Common myeloid progenitor, CD34-positive (primary cell): ENCODE data around the gene KNTC1.

ENCODE experiments used
- CTCF ChIA-PET: fragments of 350-600 bp; sonication (Branson Sonifier 250); formaldehyde crosslinking; loops from one replicate; lab custom pipeline; 2021; ENCODE audit warnings: antibody characterized with exemption; lab: Charles Lee
- POLR2A ChIA-PET: fragments of 350-600 bp; sonication (Branson Sonifier 250); formaldehyde crosslinking; loops from one replicate; lab custom pipeline; 2021; ENCODE audit warnings: antibody characterized with exemption; lab: Charles Lee
- DNase-seq, 3 donors: peaks; one replicate each; pipeline versions ENCODE4 v3.0.0 to v3.0.0-alpha.2; 2013
- H3K27ac ChIP-seq, 2 experiments: 1 replicate in 1 of 2; 2 replicates in 1 of 2; pipeline ENCODE4 v1.7.0; 2013; ENCODE audit warnings: inconsistent platforms in 2 of 2, low read length in 2 of 2, mild to moderate bottlenecking in 2 of 2, low read depth in 1 of 2, moderate library complexity in 1 of 2; ENCODE audit not compliant: severe bottlenecking in 2 of 2, insufficient read depth in 1 of 2, poor library complexity in 1 of 2
- H3K27me3 ChIP-seq, 5 experiments: replicated peaks in 2 of 5; 1 replicate in 3 of 5; 2 replicates in 2 of 5; pipeline versions ENCODE4 v1.6.1 to v1.7.0; 2013; ENCODE audit warnings: low read length in 4 of 5, mild to moderate bottlenecking in 2 of 5, moderate library complexity in 2 of 5, inconsistent platforms in 1 of 5; ENCODE audit not compliant: insufficient read depth in 5 of 5, control insufficient read depth in 4 of 5
- H3K36me3 ChIP-seq, 4 experiments: 1 replicate in 2 of 4; 2 replicates in 2 of 4; pipeline versions ENCODE4 v1.6.1 to v1.7.0; 2013; ENCODE audit warnings: low read length in 3 of 4, control low read depth in 1 of 4, mild to moderate bottlenecking in 1 of 4; ENCODE audit not compliant: control insufficient read depth in 4 of 4, insufficient read depth in 4 of 4
- H3K4me1 ChIP-seq, 4 experiments: 1 replicate in 3 of 4; 2 replicates in 1 of 4; pipeline versions ENCODE4 v1.6.1 to v1.7.1; 2013; ENCODE audit warnings: low read length in 3 of 4, mild to moderate bottlenecking in 3 of 4, control low read depth in 1 of 4, inconsistent platforms in 1 of 4, moderate library complexity in 1 of 4; ENCODE audit not compliant: control insufficient read depth in 4 of 4, insufficient read depth in 4 of 4; ENCODE audit errors: control extremely low read depth in 1 of 4
- H3K4me3 ChIP-seq, 7 experiments: 1 replicate in 4 of 7; 2 replicates in 3 of 7; pipeline versions ENCODE4 v1.5.1 to v1.7.0; 2013; ENCODE audit warnings: mild to moderate bottlenecking in 7 of 7, low read length in 6 of 7, moderate library complexity in 6 of 7, inconsistent platforms in 2 of 7, low read depth in 2 of 7, control low read depth in 1 of 7; ENCODE audit not compliant: insufficient read depth in 4 of 7, control insufficient read depth in 1 of 7; ENCODE audit errors: extremely low read depth in 1 of 7
- H3K9me3 ChIP-seq, 5 experiments: 1 replicate in 4 of 5; 2 replicates in 1 of 5; pipeline versions ENCODE4 v1.6.1 to v1.7.1; 2013; ENCODE audit warnings: low read length in 4 of 5, mild to moderate bottlenecking in 2 of 5, inconsistent platforms in 1 of 5, low read depth in 1 of 5, moderate library complexity in 1 of 5; ENCODE audit not compliant: control insufficient read depth in 4 of 5, insufficient read depth in 2 of 5; ENCODE audit errors: control extremely low read depth in 1 of 5
- WGBS: methylation state at CpG from one replicate; pipeline ENCODE4 v1.1.5; 2013; ENCODE audit not compliant: insufficient coverage; 5-methylcytosine and 5-hydroxymethylcytosine counted together

Gene KNTC1

DNA sequence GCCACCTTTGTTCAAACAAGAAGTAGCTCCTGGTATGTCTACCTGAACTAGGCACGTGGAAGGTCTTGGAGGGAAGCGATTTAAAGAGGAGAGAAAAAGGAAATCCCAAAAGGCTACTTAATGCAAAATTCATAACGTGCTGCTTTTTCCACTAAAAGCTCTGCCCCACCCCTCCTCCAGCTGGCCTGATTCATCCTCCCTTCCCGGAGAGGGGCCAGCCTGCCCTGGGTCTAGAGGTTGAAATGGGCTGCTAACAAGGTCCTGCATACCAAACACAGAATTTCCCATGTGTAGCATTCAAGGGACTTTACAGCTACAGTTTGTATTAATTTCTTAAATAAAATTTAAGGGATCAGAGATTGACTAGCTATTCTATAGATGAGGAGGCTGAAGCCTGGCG, 83.2 kb downstream of the KNTC1 start:
- H3K9me3 ChIP-seq: no peaks in the 10 kb centered on the region
- H3K27ac ChIP-seq: no peak overlapping the region
- 97% methylated on average over 4 of the region's 5 CpGs for WGBS
- ChIA-PET CTCF (no interaction called here), POLR2A (no interaction called here)
- H3K4me3 ChIP-seq: no peak overlapping the region
- no peak for DNase-seq
- no peaks in the 10 kb centered on the region for H3K27me3 ChIP-seq
- H3K4me1 ChIP-seq: no peaks in the 10 kb centered on the region
- H3K36me3 ChIP-seq: peaks cover 20 to 76% (median 47%) of the 10 kb centered on the region in 4 experiments

GRCh38 chr12:122610911-122611310, 83.9 kb downstream of the KNTC1 start:
- Histone ChIP-seq H3K27ac (no peak overlapping the region), H3K27me3 (no peaks in the 10 kb centered on the region), H3K4me3 (no peak overlapping the region), H3K36me3 (peaks cover 17 to 77% (median 47%) of the 10 kb centered on the region in 4 experiments), H3K9me3 (no peaks in the 10 kb centered on the region), H3K4me1 (no peaks in the 10 kb centered on the region)
- ChIA-PET POLR2A (no interaction called here), CTCF (interaction anchor here (0.7 kb wide), 1 partner anchor 139 kb away, joined by 3 read pairs; no protein-coding TSS in a partner anchor)
- DNase-seq: no peak
- WGBS: 100% methylated on average over 2 of the region's 2 CpGs

GRCh38 chr12:122614839-122615238, 87.8 kb downstream of the KNTC1 start:
- ChIA-PET POLR2A (no interaction called here), CTCF (interaction anchor here (0.5 kb wide), 1 partner anchor 167 kb away, joined by 3 read pairs; no protein-coding TSS in a partner anchor)
- H3K27ac ChIP-seq: no peak overlapping the region
- no peak for DNase-seq
- WGBS: no CpG with 5 or more reads among the region's 1 CpG
- H3K36me3 ChIP-seq: peaks cover 19 to 76% (median 50%) of the 10 kb centered on the region in 4 experiments
- no peaks in the 10 kb centered on the region for H3K27me3 ChIP-seq
- no peaks in the 10 kb centered on the region for H3K9me3 ChIP-seq
- H3K4me3 ChIP-seq: no peak overlapping the region
- H3K4me1 ChIP-seq: no peaks in the 10 kb centered on the region

DNA sequence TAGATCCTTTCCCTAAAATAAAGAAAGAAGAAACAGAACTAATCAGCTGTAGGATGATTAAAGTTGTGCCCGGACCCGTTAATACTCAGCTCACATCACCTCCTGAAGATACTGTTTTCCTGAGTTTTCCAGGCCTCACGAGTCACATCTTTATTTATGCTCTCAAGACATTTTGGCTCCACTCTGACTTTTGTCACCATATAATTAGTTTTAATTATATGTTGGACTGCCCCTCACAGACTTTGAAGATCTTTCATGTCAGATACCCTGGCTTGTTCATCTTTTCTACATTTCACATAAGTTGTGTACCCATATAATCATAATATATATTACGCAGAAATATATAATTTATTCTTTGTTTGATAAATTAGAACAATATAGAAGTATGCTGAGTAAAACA, 88.7 kb downstream of the KNTC1 start:
- no peak for DNase-seq
- no peak overlapping the region for H3K27ac ChIP-seq
- WGBS: 50% methylated on average over 2 of the region's 4 CpGs
- H3K4me1 ChIP-seq: no peaks in the 10 kb centered on the region
- no peaks in the 10 kb centered on the region for H3K27me3 ChIP-seq
- no peak overlapping the region for H3K4me3 ChIP-seq
- H3K36me3 ChIP-seq: peaks cover 20 to 76% (median 51%) of the 10 kb centered on the region in 4 experiments
- no peaks in the 10 kb centered on the region for H3K9me3 ChIP-seq
- POLR2A ChIA-PET: interaction anchor here (0.6 kb wide), 1 partner anchor 74 kb away, joined by 3 read pairs; no protein-coding TSS in a partner anchor
- CTCF ChIA-PET: interaction anchor here (0.7 kb wide), 1 partner anchor 77 kb away, joined by 3 read pairs; no protein-coding TSS in a partner anchor

- 80% methylated on average over 4 of the region's 5 CpGs for whole genome bisulfite sequencing
- ChIA-PET CTCF (interaction anchor here (1.2 to 3.0 kb wide), 4 partner anchors 17 to 160 kb away, joined by 3 to 14 read pairs (median 6); partner anchors contain the start of gene DENR), POLR2A (no interaction called here)
- no peak for DNase-seq
- H3K27me3 ChIP-seq: no peaks in the 10 kb centered on the region
- no peak overlapping the region for H3K27ac ChIP-seq
- peaks cover 0 to 15% (median 12%) of the 10 kb centered on the region in 4 experiments for H3K36me3 ChIP-seq
- H3K9me3 ChIP-seq: no peaks in the 10 kb centered on the region
- no peak overlapping the region for H3K4me3 ChIP-seq
- no peaks in the 10 kb centered on the region for H3K4me1 ChIP-seq
These were observed 108.4 kb downstream of the KNTC1 start for GRCh38 chr12:122635471-122635870.

DNA sequence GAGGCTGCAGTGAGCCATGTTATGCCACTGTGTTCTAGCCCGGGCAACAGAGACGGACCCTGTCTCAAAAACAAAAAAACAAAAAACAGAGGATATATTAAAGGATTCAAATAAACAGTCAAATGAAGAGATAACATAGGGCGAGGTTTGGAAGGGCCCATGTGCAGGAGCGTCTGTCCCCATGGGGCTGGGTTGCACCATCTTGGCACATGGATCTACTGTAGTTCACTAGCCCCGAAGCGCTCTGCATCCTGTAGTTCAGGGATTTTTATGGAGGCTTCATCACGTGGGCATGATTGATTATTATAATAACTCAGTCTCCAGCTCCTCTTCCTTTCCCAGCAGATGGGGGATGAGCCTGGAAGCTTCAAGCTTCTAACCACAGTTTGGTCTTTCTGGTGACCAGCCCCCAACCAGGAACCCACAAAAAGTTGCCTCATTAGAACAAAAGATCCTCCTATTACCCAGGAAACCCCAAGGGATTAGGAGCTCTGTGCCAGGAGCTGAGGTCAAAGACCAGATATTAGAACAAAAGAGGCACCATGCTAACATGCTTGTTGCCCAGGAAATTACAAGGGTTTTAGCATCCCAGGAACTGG, 116.3 kb downstream of the KNTC1 start:
- Histone ChIP-seq H3K36me3 (no peaks in the 10 kb centered on the region), H3K9me3 (no peaks in the 10 kb centered on the region), H3K4me1 (peaks cover 3 to 31% (median 20%) of the 10 kb centered on the region in 4 experiments), H3K27me3 (no peaks in the 10 kb centered on the region), H3K4me3 (no peak overlapping the region), H3K27ac (no peak overlapping the region)
- WGBS: 94% methylated on average over 3 of the region's 7 CpGs
- DNase-seq: no peak
- POLR2A ChIA-PET: interaction anchor here (0.6 kb wide), 2 partner anchors 35 to 247 kb away, joined by 3 to 4 read pairs; no protein-coding TSS in a partner anchor
- CTCF ChIA-PET: interaction anchor here (0.6 to 1.8 kb wide), 3 partner anchors 16 to 300 kb away, joined by 3 to 9 read pairs (median 3); partner anchors contain the start of gene DENR
